GM18508 (cell line): ENCODE data around the gene MSI2.

Experiments used
- ATAC-seq: cut with Tn5 transposase; IDR thresholded peaks from one replicate; pipeline ENCODE4 v1.9.1; 2021; ENCODE audit warnings: moderate number of reproducible peaks; ENCODE audit not compliant: insufficient read depth, unreplicated experiment

Gene MSI2

GRCh38 chr17:57677301-57677700 lies 421.0 kb downstream of the MSI2 start:
- no peak for ATAC-seq

DNA sequence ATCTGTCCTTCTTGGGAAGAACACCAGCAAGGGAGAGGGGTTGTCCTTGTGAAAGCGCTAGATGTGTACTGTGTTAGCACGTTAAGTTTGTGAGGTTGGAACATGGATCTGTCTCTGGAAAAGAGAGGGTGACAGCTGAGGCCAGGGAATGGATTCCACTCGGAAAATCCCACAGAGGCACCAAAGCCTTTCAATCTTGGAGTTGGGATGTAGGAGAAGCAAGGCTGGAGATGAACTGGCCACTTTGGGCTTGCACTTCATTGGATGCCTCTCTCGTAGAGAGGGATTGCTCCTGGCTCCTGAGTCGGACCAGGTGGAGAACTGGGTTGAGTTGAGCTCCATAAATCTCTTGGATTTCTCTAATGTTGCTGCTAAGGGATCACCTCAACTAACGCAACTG lies 421.5 kb downstream of the MSI2 start:
- ATAC-seq: no peak

GRCh38 chr17:57678393-57678792 lies 422.1 kb downstream of the MSI2 start:
- no peak for ATAC-seq

- ATAC-seq: no peak
Observed at GRCh38 chr17:57679356-57679755, 423.0 kb downstream of the MSI2 start.

- no peak for ATAC-seq
Observed at GRCh38 chr17:57679906-57680695, 423.8 kb downstream of the MSI2 start.

GRCh38 chr17:57682701-57683100 lies 426.4 kb downstream of the MSI2 start:
- no peak for ATAC-seq

DNA sequence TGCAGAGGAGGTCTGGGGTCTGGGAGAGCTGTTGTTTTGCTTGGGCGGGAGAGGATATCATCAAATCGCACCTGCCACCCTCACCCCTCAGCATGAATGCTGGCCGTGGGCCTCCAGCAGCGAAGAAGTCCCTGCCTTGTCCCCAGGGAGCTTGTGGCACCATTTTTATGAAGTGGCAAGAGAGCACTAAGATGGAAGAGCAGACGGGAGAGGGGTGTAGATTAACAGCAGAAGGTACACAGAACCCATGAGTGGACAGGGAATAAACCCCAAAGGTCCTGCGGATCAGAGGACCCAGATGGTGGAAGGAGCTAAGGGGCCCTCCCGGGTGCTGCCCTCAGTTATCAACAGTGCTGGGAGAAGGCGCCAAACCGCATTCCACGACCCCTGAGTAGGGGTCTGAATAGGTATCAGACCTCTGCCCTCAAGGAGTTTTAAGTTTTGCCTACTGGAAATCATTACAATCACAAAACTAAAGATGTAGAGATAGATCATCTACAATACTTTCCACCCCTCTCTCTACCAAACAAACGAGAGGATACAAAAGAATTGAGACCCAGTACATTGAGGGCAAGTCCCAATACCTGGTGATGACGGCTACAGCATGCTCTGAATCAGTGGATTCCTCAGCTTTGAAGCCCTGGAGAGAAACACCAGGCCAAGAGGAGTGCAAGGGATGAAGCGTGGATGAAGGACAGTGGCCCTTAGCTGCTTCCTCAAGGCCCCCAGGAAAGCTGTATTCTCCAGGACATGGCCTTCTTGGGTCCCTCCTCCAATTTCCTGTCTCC lies 428.6 kb downstream of the MSI2 start:
- no peak for ATAC-seq

GRCh38 chr17:57685499-57686132 lies 429.3 kb downstream of the MSI2 start:
- no peak for ATAC-seq

GRCh38 chr17:57687642-57688041 lies 431.3 kb downstream of the MSI2 start:
- ATAC-seq: no peak

DNA sequence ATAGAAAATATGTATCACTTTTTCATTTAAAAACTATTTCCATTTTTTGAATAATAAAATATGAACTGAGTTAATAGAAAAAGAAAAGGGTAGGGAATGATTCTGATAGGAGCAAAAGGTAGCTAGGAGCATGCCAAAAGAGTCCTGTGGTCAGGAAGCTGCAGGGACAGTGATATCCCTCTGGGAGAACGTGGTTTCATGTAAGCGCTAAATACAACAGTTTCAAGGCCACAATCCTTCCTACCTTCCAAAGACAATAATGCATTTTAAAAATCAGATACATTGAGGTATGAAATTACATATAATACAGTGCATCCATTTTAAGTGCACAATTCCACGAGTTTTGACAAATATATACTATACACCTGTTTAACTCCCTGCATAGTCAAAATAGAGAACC lies 432.9 kb downstream of the MSI2 start:
- no peak for ATAC-seq

- ATAC-seq: no peak
Observed at GRCh38 chr17:57691939-57692338, 435.6 kb downstream of the MSI2 start.

DNA sequence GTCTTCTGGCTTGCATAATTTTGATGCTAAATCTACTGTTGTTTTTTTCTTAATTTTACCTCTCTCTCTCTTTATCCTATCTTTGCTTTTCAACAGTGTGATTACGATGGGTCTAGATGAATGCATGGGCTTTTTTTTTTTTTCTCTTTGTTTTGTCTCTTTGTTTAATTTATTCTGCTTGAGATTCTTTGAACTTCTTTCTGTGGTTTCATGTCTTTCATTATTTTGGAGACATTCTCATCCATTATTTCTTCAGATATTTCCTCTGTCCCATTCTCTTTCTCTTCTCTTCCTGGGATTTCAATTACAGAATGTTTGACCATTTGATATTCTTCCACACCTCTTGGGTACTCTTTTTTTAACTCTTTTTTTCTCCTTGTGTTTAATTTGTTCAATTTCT lies 436.4 kb downstream of the MSI2 start:
- ATAC-seq: no peak

DNA sequence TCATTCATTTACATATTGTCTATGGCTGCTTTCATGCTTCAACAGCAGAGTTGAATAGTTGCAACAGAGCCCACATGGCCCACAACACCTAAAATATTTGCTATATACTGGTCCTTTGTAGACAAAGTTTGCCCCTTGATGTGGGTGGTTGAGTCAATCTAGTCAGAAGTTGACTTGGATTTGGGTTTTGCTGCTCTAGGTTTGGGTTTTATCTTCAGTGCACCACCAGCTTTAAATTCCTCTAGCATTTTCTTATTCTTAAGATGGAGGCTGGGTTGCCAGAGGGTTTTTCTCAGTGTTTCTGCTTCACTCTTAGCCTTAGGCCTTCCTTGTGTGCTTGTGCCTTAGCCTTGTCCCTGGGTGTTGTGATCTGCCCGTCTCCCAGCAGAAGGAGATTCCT lies 437.7 kb downstream of the MSI2 start:
- no peak for ATAC-seq

GRCh38 chr17:57696050-57696449 lies 439.7 kb downstream of the MSI2 start:
- ATAC-seq: no peak

DNA sequence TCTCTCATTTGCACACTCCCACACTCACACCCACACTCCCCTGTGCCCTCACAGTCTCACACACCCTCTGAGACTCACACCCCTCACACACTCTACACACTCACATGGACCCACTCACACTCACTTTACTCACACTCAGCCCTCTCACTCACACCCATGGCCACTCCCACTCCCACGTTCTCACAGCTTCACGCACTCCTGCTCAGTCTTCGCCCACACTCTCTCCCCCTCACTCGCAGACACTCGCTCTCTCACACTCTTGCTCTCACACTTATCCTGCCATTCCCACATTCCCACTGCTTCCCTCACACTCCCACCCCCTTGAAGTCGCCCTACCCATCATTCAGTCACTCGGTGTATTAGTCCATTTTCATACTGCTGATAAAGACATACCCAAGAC lies 440.9 kb downstream of the MSI2 start:
- no peak for ATAC-seq

- ATAC-seq: no peak
Observed at GRCh38 chr17:57697891-57698711, 441.8 kb downstream of the MSI2 start.

GRCh38 chr17:57699751-57700219 lies 443.5 kb downstream of the MSI2 start:
- ATAC-seq: no peak

GRCh38 chr17:57701124-57701523 lies 444.8 kb downstream of the MSI2 start:
- no peak for ATAC-seq

- no peak for ATAC-seq
Observed at GRCh38 chr17:57703273-57703672, 446.9 kb downstream of the MSI2 start.

DNA sequence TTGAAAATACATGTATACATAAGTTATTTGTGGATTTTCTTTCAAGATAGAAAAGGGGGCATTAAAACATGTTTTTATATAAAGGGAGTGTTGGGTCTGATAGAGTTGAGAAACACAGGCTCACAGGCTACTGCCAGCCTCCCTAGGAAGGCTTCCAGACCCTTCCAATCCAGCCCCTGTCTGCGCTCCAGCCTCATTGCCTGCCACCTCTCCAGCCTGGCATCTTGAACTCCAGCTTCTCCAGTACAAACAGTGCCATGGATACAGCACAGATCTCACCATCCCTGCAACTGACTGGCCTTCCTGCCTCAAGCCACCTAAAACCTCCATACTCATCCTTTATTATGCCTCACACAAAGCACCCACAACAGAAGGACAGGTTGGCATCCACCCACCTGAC lies 448.1 kb downstream of the MSI2 start:
- ATAC-seq: no peak
